Measurements from ENCODE around the gene SNRPA. TPM values are rescaled to one million over a fixed set of nuclear protein-coding genes. Genes with fewer than 3 reads are reported as not detected.
A peak's percentile ranks its signal among the peaks of the same experiment; 100 is the strongest.

The SNRPA gene
- total RNA-seq, 1 experiment from 2014 or later, result 225 TPM

DNA sequence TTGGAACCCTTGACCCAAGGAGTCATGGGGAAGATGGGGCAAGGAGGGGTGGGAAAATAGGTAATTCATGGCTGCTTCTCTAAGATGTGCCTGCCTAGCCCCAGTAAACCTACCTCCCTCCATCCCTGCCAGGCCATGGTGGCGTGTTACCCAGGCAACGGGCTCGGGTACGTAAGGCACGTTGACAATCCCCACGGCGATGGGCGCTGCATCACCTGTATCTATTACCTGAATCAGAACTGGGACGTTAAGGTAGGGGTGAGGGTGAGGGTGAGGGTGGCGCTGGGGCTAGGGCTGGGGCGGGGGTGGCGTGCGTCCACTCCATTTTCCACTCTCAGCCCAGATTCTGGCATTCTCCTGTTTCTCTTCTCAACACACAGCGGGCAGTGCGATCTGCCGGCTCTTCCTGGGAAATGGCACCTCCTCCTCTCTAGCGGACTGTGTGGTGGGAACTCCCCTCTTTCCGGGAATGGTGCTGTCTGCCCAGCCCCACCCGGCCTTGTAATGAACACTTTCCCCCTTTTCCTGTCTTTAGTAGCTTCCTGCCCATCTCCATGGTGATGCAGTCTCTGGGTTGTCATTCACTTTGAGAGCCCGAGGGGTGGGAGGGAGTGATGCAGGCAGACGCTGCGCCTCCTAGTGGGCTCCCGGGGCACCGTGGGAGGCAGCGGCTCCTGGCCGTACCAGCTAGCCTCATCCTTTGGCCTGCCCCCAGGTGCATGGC is 55.6 kb downstream of the SNRPA start:
- H3K27ac ChIP-seq (ENCODE audit: insufficient read length, low read depth, low read length), result no peak overlapping the region
- no peak overlapping the region for H2BK12ac ChIP-seq (ENCODE audit: insufficient read length, low read depth, low read length)
- no peaks in the 10 kb centered on the region for H3K27me3 ChIP-seq (ENCODE audit: insufficient read depth, low read length)
- WGBS (ENCODE audit: extremely low coverage, insufficient read length, low lambda C conversion rate), result no CpG with 5 or more reads among the region's 26 CpGs
- H3K18ac ChIP-seq (ENCODE audit: insufficient read length, low read depth, low read length), result no peak overlapping the region
- Mint-ChIP-seq H3K4me1 (peaks cover 69 to 75% of the 10 kb centered on the region in 2 experiments), H3K27me3 (ENCODE audit: low read depth) (peaks cover 6% of the 10 kb centered on the region), H3K9me3 (no peaks in the 10 kb centered on the region; a peak in 2 of 5 replicates), H3K27ac (peak overlapping the region in 2 of 3 experiments; percentile 95 to 97; a peak in 4 of 7 replicates), H3K4me3 (peak overlapping the region; percentile 50 to 74), H3K36me3 (ENCODE audit: insufficient read depth in 1 of 3, low read depth in 3 of 3) (peaks cover 31 to 63% (median 50%) of the 10 kb centered on the region in 3 experiments; a peak in 6 of 7 replicates)
- peaks cover 15% of the 10 kb centered on the region for H3K4me1 ChIP-seq (ENCODE audit: insufficient read depth, low read length)
- no peak overlapping the region for H3K56ac ChIP-seq (ENCODE audit: insufficient read length, low read depth, low read length)
- peaks cover 5% of the 10 kb centered on the region for H3K23me2 ChIP-seq (ENCODE audit: insufficient read length, low read depth, low read length, poor library complexity, severe bottlenecking)
- TF ChIP-seq, protein P1, sequence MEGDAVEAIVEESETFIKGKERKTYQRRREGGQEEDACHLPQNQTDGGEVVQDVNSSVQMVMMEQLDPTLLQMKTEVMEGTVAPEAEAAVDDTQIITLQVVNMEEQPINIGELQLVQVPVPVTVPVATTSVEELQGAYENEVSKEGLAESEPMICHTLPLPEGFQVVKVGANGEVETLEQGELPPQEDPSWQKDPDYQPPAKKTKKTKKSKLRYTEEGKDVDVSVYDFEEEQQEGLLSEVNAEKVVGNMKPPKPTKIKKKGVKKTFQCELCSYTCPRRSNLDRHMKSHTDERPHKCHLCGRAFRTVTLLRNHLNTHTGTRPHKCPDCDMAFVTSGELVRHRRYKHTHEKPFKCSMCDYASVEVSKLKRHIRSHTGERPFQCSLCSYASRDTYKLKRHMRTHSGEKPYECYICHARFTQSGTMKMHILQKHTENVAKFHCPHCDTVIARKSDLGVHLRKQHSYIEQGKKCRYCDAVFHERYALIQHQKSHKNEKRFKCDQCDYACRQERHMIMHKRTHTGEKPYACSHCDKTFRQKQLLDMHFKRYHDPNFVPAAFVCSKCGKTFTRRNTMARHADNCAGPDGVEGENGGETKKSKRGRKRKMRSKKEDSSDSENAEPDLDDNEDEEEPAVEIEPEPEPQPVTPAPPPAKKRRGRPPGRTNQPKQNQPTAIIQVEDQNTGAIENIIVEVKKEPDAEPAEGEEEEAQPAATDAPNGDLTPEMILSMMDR (conservative IDR thresholded peaks at IDR 0.05), result peak; percentile 97
- H4K91ac ChIP-seq (ENCODE audit: insufficient read length, low read depth, low read length), result no peak overlapping the region
- peaks cover 8% of the 10 kb centered on the region for H3K79me1 ChIP-seq (ENCODE audit: insufficient read depth, low read depth, low read length, poor library complexity, severe bottlenecking)
- no peak overlapping the region for H2BK15ac ChIP-seq (ENCODE audit: low read depth, low read length)
- H2AFZ ChIP-seq (ENCODE audit: low read length), result no peak overlapping the region
- no peak overlapping the region for H2BK20ac ChIP-seq (ENCODE audit: low read depth, low read length, poor library complexity, severe bottlenecking)
- H3K14ac ChIP-seq (ENCODE audit: insufficient read depth, low read length), result no peak overlapping the region
- peaks cover 4% of the 10 kb centered on the region for H4K20me1 ChIP-seq (ENCODE audit: control insufficient read depth, insufficient read depth, insufficient read length)
- no peak overlapping the region for H2AK5ac ChIP-seq (ENCODE audit: insufficient read length, low read length)
- no peak overlapping the region for H3K4ac ChIP-seq (ENCODE audit: low read depth, low read length)
- H2BK5ac ChIP-seq (ENCODE audit: insufficient read length, low read length), result no peak overlapping the region
- no peaks in the 10 kb centered on the region for H3K9me3 ChIP-seq (ENCODE audit: control insufficient read depth, low read depth, low read length)
- no peak overlapping the region for H3K9ac ChIP-seq (ENCODE audit: extremely low read depth, insufficient read length, low read length)
- H4K5ac ChIP-seq (ENCODE audit: insufficient read length, low read depth, low read length), result no peak overlapping the region
- peaks cover 6% of the 10 kb centered on the region; the same call in 1 of the 2 replicates for H3K79me2 ChIP-seq (ENCODE audit: insufficient read depth, low read length)
- no peak overlapping the region for H3T11ph ChIP-seq (ENCODE audit: low read length)
- no peak overlapping the region for H4K8ac ChIP-seq (replicated peaks; ENCODE audit: insufficient read length, low read depth, low read length)
- H3K23ac ChIP-seq (ENCODE audit: insufficient read length, low read depth, low read length), result no peak overlapping the region
- no peak overlapping the region for H2BK120ac ChIP-seq (ENCODE audit: low read depth, low read length, poor library complexity, severe bottlenecking)
- H3K4me2 ChIP-seq (ENCODE audit: insufficient read depth, insufficient read length, low read length), result peak overlapping the region; percentile 7
- peak; percentile 99 for DNase-seq
